Measurements from ENCODE around the gene SUSD3.

DNA sequence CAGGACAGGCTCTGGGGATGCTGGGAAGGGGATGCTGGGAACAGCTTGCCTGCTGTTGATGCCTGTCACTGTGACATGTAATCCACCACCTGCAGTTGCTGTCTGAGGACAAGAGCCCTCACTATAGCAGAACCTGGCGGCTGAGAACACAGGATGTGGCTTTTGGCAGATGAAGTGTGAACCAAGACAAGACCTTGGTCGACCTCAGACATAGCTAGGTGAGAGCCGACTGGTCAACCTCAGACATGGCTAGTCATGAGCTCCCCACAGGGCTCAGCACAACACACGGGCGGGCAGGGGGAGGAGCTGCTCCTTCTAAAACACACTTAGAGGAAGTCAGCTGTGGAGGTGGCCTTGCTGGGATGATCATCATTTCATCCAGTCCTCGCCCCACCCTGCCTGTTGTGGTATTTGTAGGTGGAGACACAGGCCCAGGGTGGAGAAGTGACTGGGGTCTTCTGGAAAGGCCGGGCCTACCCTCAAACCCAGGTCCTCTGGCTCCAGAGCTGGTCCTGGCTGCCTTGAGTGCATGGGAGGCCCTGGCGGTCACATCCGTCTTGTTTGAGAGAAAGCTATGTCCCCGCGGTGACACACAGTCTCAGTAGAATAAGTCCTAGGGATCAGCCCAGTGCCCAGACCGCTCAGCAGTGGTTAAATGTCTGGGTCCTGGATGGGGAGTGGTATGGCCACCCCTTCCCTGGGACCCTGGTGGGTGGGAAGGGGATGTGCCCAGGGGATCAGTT, 6.1 kb downstream of the SUSD3 start:
- TF ChIP-seq SRF (IDR thresholded peaks at IDR 0.05; ENCODE audit: low read depth, low read length) (no peak), EZH2 (IDR thresholded peaks at IDR 0.05; ENCODE audit: low read depth, low read length, severe bottlenecking) (no peak), YY1 (IDR thresholded peaks at IDR 0.05; ENCODE audit: low read depth, low read length) (no peak), POLR2AphosphoS5 (IDR thresholded peaks at IDR 0.05; ENCODE audit: low read depth, low read length) (no peak)
- TF ChIP-seq, protein P1, sequence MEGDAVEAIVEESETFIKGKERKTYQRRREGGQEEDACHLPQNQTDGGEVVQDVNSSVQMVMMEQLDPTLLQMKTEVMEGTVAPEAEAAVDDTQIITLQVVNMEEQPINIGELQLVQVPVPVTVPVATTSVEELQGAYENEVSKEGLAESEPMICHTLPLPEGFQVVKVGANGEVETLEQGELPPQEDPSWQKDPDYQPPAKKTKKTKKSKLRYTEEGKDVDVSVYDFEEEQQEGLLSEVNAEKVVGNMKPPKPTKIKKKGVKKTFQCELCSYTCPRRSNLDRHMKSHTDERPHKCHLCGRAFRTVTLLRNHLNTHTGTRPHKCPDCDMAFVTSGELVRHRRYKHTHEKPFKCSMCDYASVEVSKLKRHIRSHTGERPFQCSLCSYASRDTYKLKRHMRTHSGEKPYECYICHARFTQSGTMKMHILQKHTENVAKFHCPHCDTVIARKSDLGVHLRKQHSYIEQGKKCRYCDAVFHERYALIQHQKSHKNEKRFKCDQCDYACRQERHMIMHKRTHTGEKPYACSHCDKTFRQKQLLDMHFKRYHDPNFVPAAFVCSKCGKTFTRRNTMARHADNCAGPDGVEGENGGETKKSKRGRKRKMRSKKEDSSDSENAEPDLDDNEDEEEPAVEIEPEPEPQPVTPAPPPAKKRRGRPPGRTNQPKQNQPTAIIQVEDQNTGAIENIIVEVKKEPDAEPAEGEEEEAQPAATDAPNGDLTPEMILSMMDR (IDR thresholded peaks at IDR 0.05; ENCODE audit: control extremely low read depth in 1 of 3, insufficient read depth in 1 of 3, low read depth in 1 of 3, low read length in 3 of 3): no peak

Measured in H1 (cell line).